GM12865 (cell line): ENCODE measurements around the gene CSF2.

Experiments used
- DNase-seq: peaks from one replicate; pipeline ENCODE4 v3.0.0; 2010; ENCODE audit warnings: low read depth
- H3K4me3 ChIP-seq: 2 replicates; pipeline ENCODE4 v1.5.1; 2011; ENCODE audit warnings: mild to moderate bottlenecking, low read depth, low read length, control low read depth
- CTCF ChIP-seq: IDR thresholded peaks from 2 replicates; pipeline ENCODE4 v1.5.1; 2011; ENCODE audit warnings: low read length, control low read depth, low read depth, inconsistent platforms; ENCODE audit not compliant: insufficient read depth; ENCODE audit errors: missing control alignments

CSF2 gene

GRCh38 chr5:132100672-132101261 lies 27.2 kb downstream of the CSF2 start:
- DNase-seq = peak; percentile 82
- H3K4me3 ChIP-seq = no peak overlapping the region
- TF ChIP-seq CTCF = no peak

- H3K4me3 ChIP-seq = no peak overlapping the region
- TF ChIP-seq CTCF = no peak
- no peak for DNase-seq
Measured at GRCh38 chr5:132101385-132101880, 27.8 kb downstream of the CSF2 start.

- H3K4me3 ChIP-seq = no peak overlapping the region
- peak; percentile 63 for DNase-seq
- no peak for TF ChIP-seq CTCF
Measured at GRCh38 chr5:132102101-132102701, 28.6 kb downstream of the CSF2 start.

GRCh38 chr5:132102944-132103331 lies 29.3 kb downstream of the CSF2 start:
- TF ChIP-seq CTCF = no peak
- peak overlapping the region; percentile 23; the same call in 1 of the 2 replicates for H3K4me3 ChIP-seq
- peak; percentile 18 for DNase-seq

GRCh38 chr5:132103332-132103951 lies 29.9 kb downstream of the CSF2 start:
- TF ChIP-seq CTCF = peak; percentile 25
- peak; percentile 93 for DNase-seq
- H3K4me3 ChIP-seq = peak overlapping the region; percentile 23

- peak; percentile 77 for DNase-seq
- no peak for TF ChIP-seq CTCF
- H3K4me3 ChIP-seq = no peak overlapping the region
Measured at GRCh38 chr5:132103969-132104391, 30.4 kb downstream of the CSF2 start.
